Ascending aorta (tissue), 2 donors: ENCODE measurements around the gene GRHL3. TPM values are rescaled to one million over a fixed set of nuclear protein-coding genes. Genes with fewer than 3 reads are reported as not detected.
A peak's percentile ranks its signal among the peaks of the same experiment; 100 is the strongest.

Experiments used
- DNase-seq, 2 donors: peaks; one replicate each; pipeline ENCODE4 v3.0.0-alpha.2; 2019; ENCODE audit warnings: low spot score in 2 of 2
- H3K27ac ChIP-seq, 2 donors: fragments of 200-600 bp; sonication (generic); one replicate each; pipeline ENCODE4 v1.5.1; 2016 to 2017; ENCODE audit warnings: mild to moderate bottlenecking in 1 of 2
- H3K27me3 ChIP-seq: fragments of 200-600 bp; sonication (generic); one replicate; pipeline ENCODE4 v1.5.1; 2017
- H3K36me3 ChIP-seq, 2 donors: fragments of 200-600 bp; sonication (generic); one replicate each; pipeline ENCODE4 v1.5.1; 2016
- H3K4me1 ChIP-seq, 2 donors: fragments of 200-600 bp; sonication (generic); one replicate each; pipeline ENCODE4 v1.5.1; 2016 to 2017; ENCODE audit warnings: mild to moderate bottlenecking in 1 of 2
- H3K4me3 ChIP-seq, 2 donors: fragments of 200-600 bp; sonication (generic); one replicate each; pipeline ENCODE4 v1.5.1; 2016 to 2017; ENCODE audit warnings: mild to moderate bottlenecking in 1 of 2
- H3K9me3 ChIP-seq, 2 donors: fragments of 200-600 bp; sonication (generic); one replicate each; pipeline ENCODE4 v1.5.1; 2016
- intact Hi-C: fragments of 100-400 bp; cut with DNase I; formaldehyde crosslinking; loops from one replicate; pipeline ENCODE4 v1.15.1; 2023
- total RNA-seq: library from RNA; depleted of rRNA; stranded (reverse); fragments of >200 nt; gene quantifications from one replicate; pipeline ENCODE4 v1.1.0, GENCODE V29; 2016
- TF ChIP-seq, protein P1 (sequence below), 3 experiments: fragments of 200-600 bp in 2 of 3; fragments of 450-650 bp in 1 of 3; sonication (generic) in 2 of 3; IDR thresholded peaks; one replicate each; pipeline ENCODE4 v1.5.1; 2016 to 2019; ENCODE audit warnings: antibody characterized with exemption in 3 of 3, mild to moderate bottlenecking in 1 of 3, moderate library complexity in 1 of 3

Gene GRHL3
- total RNA-seq, 1 donor from 2014 or later, result not detected

DNA sequence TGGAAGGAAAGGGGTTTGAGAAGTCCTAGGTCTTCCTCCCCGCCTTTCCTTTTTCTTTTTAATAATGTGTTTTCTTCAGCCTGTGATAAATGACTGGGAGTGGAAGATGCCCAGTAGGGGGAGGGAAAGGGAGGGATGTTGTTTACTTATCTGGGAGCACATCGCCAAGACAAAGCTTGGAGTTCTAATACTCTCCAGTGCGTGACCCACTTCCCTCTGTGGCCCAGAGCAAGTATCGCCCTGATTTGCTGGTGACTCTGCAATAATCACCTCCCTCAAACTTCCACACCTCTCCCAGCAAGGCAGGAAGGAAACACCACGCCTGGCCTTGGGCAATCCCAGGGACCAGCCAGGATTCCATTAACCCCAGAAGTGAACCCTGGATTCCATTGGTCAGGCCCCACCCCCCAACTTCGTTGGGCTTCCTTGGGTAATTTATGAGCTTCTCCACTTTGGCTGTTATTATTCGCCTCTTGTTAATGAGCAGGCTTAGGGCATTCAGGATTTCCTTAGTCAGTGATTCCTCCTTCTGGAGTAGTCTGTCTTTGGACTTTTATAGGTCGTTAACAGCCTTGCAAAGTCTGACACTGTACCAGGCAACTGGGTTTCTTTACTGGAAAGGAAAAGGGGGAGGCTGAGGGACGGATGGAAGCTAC is 24.3 kb upstream of the GRHL3 start:
- no peak overlapping the region for H3K4me3 ChIP-seq
- peaks cover 0 to 2% of the 10 kb centered on the region in 2 donors for H3K4me1 ChIP-seq
- H3K36me3 ChIP-seq, result no peaks in the 10 kb centered on the region
- H3K27me3 ChIP-seq, result no peaks in the 10 kb centered on the region
- no peaks in the 10 kb centered on the region for H3K9me3 ChIP-seq
- H3K27ac ChIP-seq, result peak overlapping the region in 1 of 2 donors; percentile 38
- DNase-seq, result peak in 1 of 2 donors; percentile 81
- intact Hi-C loops, result no loop called here
- TF ChIP-seq, protein P1, sequence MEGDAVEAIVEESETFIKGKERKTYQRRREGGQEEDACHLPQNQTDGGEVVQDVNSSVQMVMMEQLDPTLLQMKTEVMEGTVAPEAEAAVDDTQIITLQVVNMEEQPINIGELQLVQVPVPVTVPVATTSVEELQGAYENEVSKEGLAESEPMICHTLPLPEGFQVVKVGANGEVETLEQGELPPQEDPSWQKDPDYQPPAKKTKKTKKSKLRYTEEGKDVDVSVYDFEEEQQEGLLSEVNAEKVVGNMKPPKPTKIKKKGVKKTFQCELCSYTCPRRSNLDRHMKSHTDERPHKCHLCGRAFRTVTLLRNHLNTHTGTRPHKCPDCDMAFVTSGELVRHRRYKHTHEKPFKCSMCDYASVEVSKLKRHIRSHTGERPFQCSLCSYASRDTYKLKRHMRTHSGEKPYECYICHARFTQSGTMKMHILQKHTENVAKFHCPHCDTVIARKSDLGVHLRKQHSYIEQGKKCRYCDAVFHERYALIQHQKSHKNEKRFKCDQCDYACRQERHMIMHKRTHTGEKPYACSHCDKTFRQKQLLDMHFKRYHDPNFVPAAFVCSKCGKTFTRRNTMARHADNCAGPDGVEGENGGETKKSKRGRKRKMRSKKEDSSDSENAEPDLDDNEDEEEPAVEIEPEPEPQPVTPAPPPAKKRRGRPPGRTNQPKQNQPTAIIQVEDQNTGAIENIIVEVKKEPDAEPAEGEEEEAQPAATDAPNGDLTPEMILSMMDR (IDR thresholded peaks at IDR 0.05), result no peak

DNA sequence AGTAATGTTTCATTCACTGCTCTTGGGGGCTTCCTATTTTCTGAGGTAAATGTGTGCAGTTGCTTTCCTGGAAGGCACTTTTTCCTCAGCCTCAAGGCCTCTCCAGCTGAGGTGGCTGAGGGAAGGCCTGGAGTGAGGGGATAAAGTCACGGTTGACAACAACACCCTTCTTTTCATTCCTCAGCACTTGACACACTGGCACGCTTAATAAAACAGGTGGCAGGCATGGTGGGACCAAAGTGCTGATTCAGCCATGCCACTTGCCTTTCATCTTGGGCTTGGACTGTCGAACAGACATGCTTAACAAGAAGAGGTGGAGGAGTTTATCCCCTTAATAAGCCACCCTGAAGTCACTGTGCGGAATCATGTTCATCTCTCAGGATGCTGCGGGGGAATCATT is 23.6 kb upstream of the GRHL3 start:
- H3K9me3 ChIP-seq, result no peaks in the 10 kb centered on the region
- DNase-seq, result no peak
- peak overlapping the region in 1 of 2 donors; percentile 38 for H3K27ac ChIP-seq
- intact Hi-C loops, result no loop called here
- no peak overlapping the region for H3K4me3 ChIP-seq
- H3K27me3 ChIP-seq, result no peaks in the 10 kb centered on the region
- no peaks in the 10 kb centered on the region for H3K4me1 ChIP-seq
- TF ChIP-seq, protein P1 (IDR thresholded peaks at IDR 0.05), result no peak
- H3K36me3 ChIP-seq, result no peaks in the 10 kb centered on the region

DNA sequence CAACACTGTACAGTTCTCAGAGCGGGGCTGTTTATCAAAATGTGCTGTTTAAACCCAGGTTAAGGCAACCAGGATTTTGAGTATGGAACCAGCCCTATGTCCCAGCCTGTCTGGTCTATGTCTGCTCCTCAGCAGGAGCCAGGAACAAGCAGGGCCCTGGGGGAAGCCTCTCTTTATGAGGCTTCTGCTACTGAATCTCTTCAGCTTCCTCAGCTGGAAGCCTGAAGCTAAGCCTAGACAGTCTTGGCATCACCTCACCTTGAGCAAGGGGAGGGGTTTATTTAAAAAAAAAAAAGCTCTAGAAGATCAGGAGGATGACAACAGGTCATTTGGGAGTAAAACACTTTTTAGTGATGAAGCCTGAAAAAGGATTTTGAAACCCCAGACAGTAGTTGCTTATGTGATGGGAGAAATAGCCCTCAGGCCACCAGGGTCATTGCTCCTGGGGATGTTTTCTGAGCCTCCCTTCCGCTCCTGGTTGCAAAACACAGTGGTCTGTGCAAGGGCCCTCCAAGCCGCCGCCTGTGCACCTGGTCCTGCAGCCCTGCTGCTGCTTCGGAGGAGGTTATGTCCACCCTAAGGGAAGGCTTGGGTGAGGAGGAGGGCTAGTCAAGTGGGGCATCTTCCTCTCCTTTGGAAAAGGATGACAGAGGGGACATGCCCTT is 21.8 kb upstream of the GRHL3 start:
- no peak for DNase-seq
- H3K9me3 ChIP-seq, result no peaks in the 10 kb centered on the region
- intact Hi-C loops, result no loop called here
- TF ChIP-seq, protein P1 (IDR thresholded peaks at IDR 0.05), result no peak
- no peak overlapping the region for H3K27ac ChIP-seq
- H3K27me3 ChIP-seq, result no peaks in the 10 kb centered on the region
- no peak overlapping the region for H3K4me3 ChIP-seq
- no peaks in the 10 kb centered on the region for H3K4me1 ChIP-seq
- no peaks in the 10 kb centered on the region for H3K36me3 ChIP-seq

DNA sequence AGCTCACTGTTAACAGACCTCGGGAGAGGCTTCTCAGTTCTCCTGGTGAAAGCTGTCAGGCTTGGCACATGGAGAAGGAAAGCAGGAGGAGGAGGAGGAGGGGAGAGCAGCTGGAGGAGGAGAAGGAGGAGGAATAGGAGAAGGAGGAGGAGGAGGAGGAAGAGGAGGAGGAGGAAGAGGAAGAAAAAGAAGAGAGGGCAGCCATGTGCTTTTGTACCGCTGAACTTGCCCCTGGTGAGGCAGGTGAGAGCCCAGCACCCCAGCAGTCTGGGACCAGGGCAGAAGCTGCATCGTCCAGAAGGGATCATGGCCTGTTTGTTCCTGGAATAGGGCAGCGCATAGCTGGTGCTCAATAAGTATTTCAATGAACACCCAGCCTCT is 21.3 kb upstream of the GRHL3 start:
- no peaks in the 10 kb centered on the region for H3K36me3 ChIP-seq
- H3K27me3 ChIP-seq, result no peaks in the 10 kb centered on the region
- H3K4me1 ChIP-seq, result no peaks in the 10 kb centered on the region
- no peaks in the 10 kb centered on the region for H3K9me3 ChIP-seq
- TF ChIP-seq, protein P1 (IDR thresholded peaks at IDR 0.05), result no peak
- intact Hi-C loops, result no loop called here
- H3K4me3 ChIP-seq, result no peak overlapping the region
- H3K27ac ChIP-seq, result no peak overlapping the region
- DNase-seq, result no peak

DNA sequence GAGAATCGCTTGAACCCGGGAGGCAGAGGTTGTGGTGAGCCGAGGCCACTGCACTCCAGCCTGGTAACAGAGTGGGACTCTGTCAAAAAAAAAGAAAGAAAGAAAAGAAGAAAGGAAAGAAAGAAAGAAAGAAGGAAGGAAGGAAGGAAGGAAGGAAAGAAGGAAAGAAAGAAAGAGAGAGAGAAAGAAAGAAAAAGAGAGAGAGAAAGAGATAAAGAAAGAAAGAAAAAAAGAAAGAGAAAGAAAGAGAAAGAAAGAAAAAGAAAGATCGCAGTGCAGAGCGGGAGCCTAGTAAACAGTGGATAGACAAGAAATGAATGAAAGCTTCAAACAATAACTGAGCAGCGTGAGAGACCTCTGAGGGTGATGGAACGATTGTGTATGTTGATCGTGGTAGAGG is 20.6 kb upstream of the GRHL3 start:
- no peaks in the 10 kb centered on the region for H3K27me3 ChIP-seq
- TF ChIP-seq, protein P1 (IDR thresholded peaks at IDR 0.05), result no peak
- DNase-seq, result no peak
- no peaks in the 10 kb centered on the region for H3K4me1 ChIP-seq
- H3K9me3 ChIP-seq, result no peaks in the 10 kb centered on the region
- H3K36me3 ChIP-seq, result no peaks in the 10 kb centered on the region
- intact Hi-C loops, result no loop called here
- H3K4me3 ChIP-seq, result no peak overlapping the region
- H3K27ac ChIP-seq, result no peak overlapping the region
